NCI-H748 (cell line): Measurements from ENCODE around the gene MRPL36.
"Not testable (repeated sequence)": the region's sequence is repeated elsewhere in the genome, so short reads cannot be mapped to it uniquely, and the experiment has no call there.

ENCODE experiments used
- DNase-seq: peaks from one replicate; lab custom pipeline; 2025; ENCODE audit not compliant: unreplicated experiment; lab: John Stamatoyannopoulos, UW

Gene MRPL36

GRCh38 chr5:1797103-1797800, 2.4 kb downstream of the MRPL36 start:
- no peak for DNase-seq

- DNase-seq: no peak
Measured at GRCh38 chr5:1796371-1797102, 3.1 kb downstream of the MRPL36 start.

GRCh38 chr5:1795931-1796330, 3.7 kb downstream of the MRPL36 start:
- no peak for DNase-seq

- DNase-seq: no peak
Measured at GRCh38 chr5:1795506-1795905, 4.1 kb downstream of the MRPL36 start.

GRCh38 chr5:1794901-1795290, 4.7 kb downstream of the MRPL36 start:
- no peak for DNase-seq

- DNase-seq: no peak
Measured at GRCh38 chr5:1793966-1794900, 5.4 kb downstream of the MRPL36 start.

GRCh38 chr5:1793301-1793740, 6.3 kb downstream of the MRPL36 start:
- DNase-seq: no peak

GRCh38 chr5:1792842-1793266, 6.8 kb downstream of the MRPL36 start:
- DNase-seq: no peak

- no peak for DNase-seq
Measured at GRCh38 chr5:1791176-1791575, 8.5 kb downstream of the MRPL36 start.

GRCh38 chr5:1789834-1790471, 9.7 kb downstream of the MRPL36 start:
- no peak for DNase-seq

- DNase-seq: not testable (repeated sequence)
Measured at GRCh38 chr5:1789438-1789833, 10.2 kb downstream of the MRPL36 start.

GRCh38 chr5:1788828-1789227, 10.8 kb downstream of the MRPL36 start:
- peak; percentile 65 for DNase-seq

GRCh38 chr5:1788200-1788599, 11.4 kb downstream of the MRPL36 start:
- DNase-seq: no peak

GRCh38 chr5:1787472-1788047, 12.1 kb downstream of the MRPL36 start:
- DNase-seq: no peak

- no peak for DNase-seq
Measured at GRCh38 chr5:1786621-1787471, 12.8 kb downstream of the MRPL36 start.

GRCh38 chr5:1785984-1786383, 13.7 kb downstream of the MRPL36 start:
- no peak for DNase-seq

GRCh38 chr5:1785062-1785461, 14.6 kb downstream of the MRPL36 start:
- DNase-seq: no peak

GRCh38 chr5:1784197-1785050, 15.2 kb downstream of the MRPL36 start:
- DNase-seq: no peak

- DNase-seq: peak; percentile 57
Measured at GRCh38 chr5:1783216-1783554, 16.5 kb downstream of the MRPL36 start.
